CD8-positive, alpha-beta memory T cell (primary cell): ENCODE data around the gene ACR. TPM values are rescaled to one million over a fixed set of nuclear protein-coding genes. Genes with fewer than 3 reads are reported as not detected.
A peak's percentile ranks its signal among the peaks of the same experiment; 100 is the strongest.

Experiments
- CTCF ChIA-PET: fragments of 350-600 bp; sonication (Branson Sonifier 250); formaldehyde crosslinking; loops from one replicate; lab custom pipeline; 2021; ENCODE audit warnings: antibody characterized with exemption; lab: Charles Lee
- POLR2A ChIA-PET: fragments of 350-600 bp; sonication (Branson Sonifier 250); formaldehyde crosslinking; loops from one replicate; lab custom pipeline; 2021; ENCODE audit warnings: antibody characterized with exemption; lab: Charles Lee
- DNase-seq, 5 donors: peaks; one replicate each; pipeline versions ENCODE4 v3.0.0 to v3.0.0-alpha.2; 2020 to 2022; ENCODE audit warnings: mixed read lengths in 1 of 5
- H3K27ac ChIP-seq: one replicate; pipeline ENCODE4 v1.7.0; 2013; ENCODE audit warnings: low read depth, mild to moderate bottlenecking, low read length, moderate library complexity
- H3K27me3 ChIP-seq: 2 replicates; pipeline ENCODE4 v1.7.0; 2013; ENCODE audit warnings: low read length, mild to moderate bottlenecking; ENCODE audit not compliant: insufficient read depth, poor library complexity, severe bottlenecking
- H3K36me3 ChIP-seq: 2 replicates; pipeline ENCODE4 v1.7.0; 2013; ENCODE audit warnings: mild to moderate bottlenecking, low read length, moderate library complexity; ENCODE audit not compliant: insufficient read depth
- H3K4me1 ChIP-seq: 2 replicates; pipeline ENCODE4 v1.7.0; 2013; ENCODE audit warnings: mild to moderate bottlenecking, low read length, moderate library complexity; ENCODE audit not compliant: insufficient read depth
- H3K4me3 ChIP-seq: 2 replicates; pipeline ENCODE4 v1.7.0; 2013; ENCODE audit warnings: mild to moderate bottlenecking, low read length
- H3K9me3 ChIP-seq: 2 replicates; pipeline ENCODE4 v1.7.0; 2013; ENCODE audit warnings: mild to moderate bottlenecking, low read length
- H3K27ac Mint-ChIP-seq, 8 donors: one replicate each; pipeline ENCODE4 v1.8.0; 2020 to 2021; ENCODE audit warnings: mixed read lengths in 8 of 8, mild to moderate bottlenecking in 6 of 8, inconsistent platforms in 3 of 8, moderate library complexity in 3 of 8
- H3K27me3 Mint-ChIP-seq, 2 donors: one replicate each; pipeline ENCODE4 v1.8.0; 2020 to 2021; ENCODE audit warnings: mixed read lengths in 2 of 2, mild to moderate bottlenecking in 1 of 2, moderate library complexity in 1 of 2
- H3K36me3 Mint-ChIP-seq, 3 donors: one replicate each; pipeline ENCODE4 v1.8.0; 2020 to 2021; ENCODE audit warnings: mixed read lengths in 3 of 3, inconsistent platforms in 1 of 3, mild to moderate bottlenecking in 1 of 3
- H3K4me1 Mint-ChIP-seq, 3 donors: one replicate each; pipeline ENCODE4 v1.8.0; 2020 to 2021; ENCODE audit warnings: mixed read lengths in 3 of 3, inconsistent platforms in 1 of 3, mild to moderate bottlenecking in 1 of 3
- H3K4me3 Mint-ChIP-seq, 7 donors: one replicate each; pipeline ENCODE4 v1.8.0; 2020 to 2021; ENCODE audit warnings: mixed read lengths in 7 of 7, mild to moderate bottlenecking in 6 of 7, moderate library complexity in 4 of 7, inconsistent platforms in 2 of 7
- H3K9me3 Mint-ChIP-seq, 5 donors: one replicate each; pipeline ENCODE4 v1.8.0; 2020 to 2022; ENCODE audit warnings: mixed read lengths in 5 of 5, mild to moderate bottlenecking in 3 of 5, moderate library complexity in 2 of 5, inconsistent platforms in 1 of 5
- polyA plus RNA-seq: library from polyadenylated mRNA; unstranded; fragments of 300-500 nt; fragmentation: Illumina TruSeq; gene quantifications from one replicate; pipeline ENCODE4 v1.2.3, GENCODE V29; 2021
- total RNA-seq, 2 experiments: library from RNA; stranded (reverse); gene quantifications; one replicate each; pipeline ENCODE4 v1.2.3, GENCODE V29; 2021

ACR gene
- total and polyA plus RNA-seq, 3 experiments from 2014 or later, result not detected

GRCh38 chr22:50705851-50706351 lies 32.1 kb upstream of the ACR start:
- no peaks in the 10 kb centered on the region for H3K36me3 Mint-ChIP-seq

DNA sequence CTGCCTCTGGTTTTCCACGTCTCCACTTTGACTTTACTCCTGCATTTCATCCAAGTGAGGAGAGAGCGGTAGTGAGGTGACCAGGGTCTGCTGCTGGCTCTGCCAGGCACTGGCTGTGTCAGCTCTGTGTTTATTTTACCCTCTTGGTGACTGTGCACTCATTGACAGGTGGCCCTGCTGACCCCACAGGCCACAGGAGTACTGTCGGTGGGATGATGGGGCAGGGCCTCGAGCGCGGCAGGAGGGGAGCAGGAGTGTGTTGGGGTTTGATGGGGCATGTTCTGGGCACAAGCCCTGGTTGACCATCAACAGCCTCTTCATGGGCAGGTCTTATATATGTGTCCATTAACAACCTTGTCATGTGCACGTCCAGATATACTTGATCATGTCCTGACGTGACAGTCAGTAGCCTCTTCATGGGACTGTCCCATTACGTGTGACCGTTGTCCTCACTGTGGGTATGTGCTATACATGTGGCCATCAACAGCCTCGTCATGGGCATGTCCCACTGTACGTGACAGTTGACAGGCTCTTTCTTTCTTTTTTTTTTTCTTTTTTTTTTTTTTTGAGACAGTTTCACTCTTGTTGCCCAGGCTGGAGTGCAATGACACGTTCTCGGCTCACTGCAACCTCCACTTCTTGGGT lies 31.4 kb upstream of the ACR start:
- Histone ChIP-seq H3K27me3 (no peaks in the 10 kb centered on the region), H3K4me3 (no peak overlapping the region), H3K36me3 (no peaks in the 10 kb centered on the region), H3K4me1 (peaks cover 7% of the 10 kb centered on the region), H3K9me3 (no peaks in the 10 kb centered on the region), H3K27ac (no peak overlapping the region)
- H3K27me3 Mint-ChIP-seq, result peaks cover 4 to 7% of the 10 kb centered on the region in 2 donors
- ChIA-PET CTCF (no interaction called here), POLR2A (no interaction called here)
- peaks cover 10 to 16% (median 14%) of the 10 kb centered on the region in 3 donors for H3K4me1 Mint-ChIP-seq
- no peaks in the 10 kb centered on the region for H3K9me3 Mint-ChIP-seq
- peak in 1 of 5 donors; percentile 21 for DNase-seq
- no peaks in the 10 kb centered on the region for H3K36me3 Mint-ChIP-seq
- peak overlapping the region in 1 of 8 donors; percentile 88 for H3K27ac Mint-ChIP-seq
- H3K4me3 Mint-ChIP-seq, result no peak overlapping the region

More at GRCh38 chr22:50705851-50706351, 32.1 kb upstream of the ACR start:
- Mint-ChIP-seq H3K4me3 (no peak overlapping the region), H3K9me3 (no peaks in the 10 kb centered on the region), H3K4me1 (peaks cover 10 to 16% (median 14%) of the 10 kb centered on the region in 3 donors), H3K27ac (peak overlapping the region in 1 of 8 donors; percentile 88), H3K27me3 (peaks cover 1 to 7% of the 10 kb centered on the region in 2 donors)
- Histone ChIP-seq H3K36me3 (no peaks in the 10 kb centered on the region), H3K4me3 (no peak overlapping the region), H3K27ac (no peak overlapping the region), H3K27me3 (no peaks in the 10 kb centered on the region), H3K9me3 (no peaks in the 10 kb centered on the region), H3K4me1 (peaks cover 7% of the 10 kb centered on the region)
- POLR2A ChIA-PET, result no interaction called here
- DNase-seq, result peak in 1 of 5 donors; percentile 28
- CTCF ChIA-PET, result no interaction called here

- Mint-ChIP-seq H3K27me3 (peaks cover 4 to 7% of the 10 kb centered on the region in 2 donors), H3K27ac (no peak overlapping the region), H3K36me3 (no peaks in the 10 kb centered on the region), H3K4me3 (no peak overlapping the region), H3K4me1 (peaks cover 0 to 2% (median 0%) of the 10 kb centered on the region in 3 donors), H3K9me3 (no peaks in the 10 kb centered on the region)
- ChIA-PET POLR2A (no interaction called here), CTCF (no interaction called here)
- Histone ChIP-seq H3K4me1 (no peaks in the 10 kb centered on the region), H3K27me3 (no peaks in the 10 kb centered on the region), H3K36me3 (no peaks in the 10 kb centered on the region), H3K9me3 (no peaks in the 10 kb centered on the region), H3K27ac (no peak overlapping the region), H3K4me3 (no peak overlapping the region)
- no peak for DNase-seq
Measured at GRCh38 chr22:50708474-50708873, 29.5 kb upstream of the ACR start.

DNA sequence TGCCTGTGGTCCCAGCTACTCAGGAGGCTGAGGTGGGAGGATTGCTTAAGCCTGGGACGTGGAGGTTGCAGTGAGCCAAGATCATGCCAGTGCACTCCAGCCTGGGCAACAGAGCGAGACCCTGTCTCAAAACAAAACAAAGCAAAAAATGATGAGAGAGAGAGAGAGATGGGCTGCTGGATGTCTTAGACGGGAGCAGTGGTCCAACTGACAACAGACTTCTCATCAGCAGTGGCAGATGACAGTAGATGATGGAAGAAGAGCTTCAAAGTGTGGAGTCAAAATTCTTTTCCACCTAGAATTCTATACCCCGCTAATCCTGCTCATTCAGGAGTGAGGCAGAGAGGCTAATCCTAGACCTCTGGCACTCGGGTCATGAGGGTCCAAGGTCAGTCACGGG lies 29.0 kb upstream of the ACR start:
- no peaks in the 10 kb centered on the region for H3K9me3 Mint-ChIP-seq
- POLR2A ChIA-PET, result no interaction called here
- no peak overlapping the region for H3K27ac Mint-ChIP-seq

DNA sequence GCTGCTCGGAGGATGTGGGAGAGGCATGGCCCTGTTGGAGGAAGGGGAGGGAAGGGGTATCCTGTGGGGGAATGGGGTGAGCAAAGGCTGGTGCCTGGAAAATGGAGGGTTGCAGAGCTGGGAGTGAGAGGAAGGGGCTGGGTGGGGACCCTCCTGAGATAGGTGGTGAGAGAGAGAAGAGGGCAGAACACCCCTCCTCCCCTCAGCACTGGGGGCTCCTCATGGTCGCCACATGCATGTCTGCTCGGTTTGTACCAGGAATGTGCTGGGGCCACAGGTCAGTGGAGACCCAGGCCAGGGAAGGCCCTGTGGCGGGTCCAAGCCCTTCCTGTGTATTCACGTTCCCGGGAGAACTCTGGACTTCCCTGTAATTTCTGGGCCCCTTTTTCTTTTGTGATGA lies 27.8 kb upstream of the ACR start:
- Mint-ChIP-seq H3K4me1 (peaks cover 0 to 2% (median 0%) of the 10 kb centered on the region in 3 donors), H3K27ac (no peak overlapping the region), H3K27me3 (peaks cover 4 to 7% of the 10 kb centered on the region in 2 donors), H3K9me3 (no peaks in the 10 kb centered on the region), H3K4me3 (no peak overlapping the region), H3K36me3 (no peaks in the 10 kb centered on the region)
- no peaks in the 10 kb centered on the region for H3K27me3 ChIP-seq
- ChIA-PET POLR2A (no interaction called here), CTCF (no interaction called here)
- H3K36me3 ChIP-seq, result no peaks in the 10 kb centered on the region
- no peak overlapping the region for H3K4me3 ChIP-seq
- H3K9me3 ChIP-seq, result no peaks in the 10 kb centered on the region
- peak in 1 of 5 donors; percentile 13 for DNase-seq
- no peaks in the 10 kb centered on the region for H3K4me1 ChIP-seq
- no peak overlapping the region for H3K27ac ChIP-seq

More for the DNA sequence above, 29.0 kb upstream of the ACR start:
- no peak overlapping the region for H3K4me3 ChIP-seq
- no peaks in the 10 kb centered on the region for H3K36me3 Mint-ChIP-seq
- peaks cover 4 to 7% of the 10 kb centered on the region in 2 donors for H3K27me3 Mint-ChIP-seq
- CTCF ChIA-PET, result no interaction called here
- no peaks in the 10 kb centered on the region for H3K27me3 ChIP-seq
- H3K4me1 ChIP-seq, result no peaks in the 10 kb centered on the region
- H3K27ac ChIP-seq, result no peak overlapping the region
- H3K9me3 ChIP-seq, result no peaks in the 10 kb centered on the region
- H3K4me1 Mint-ChIP-seq, result peaks cover 0 to 2% (median 0%) of the 10 kb centered on the region in 3 donors
- H3K4me3 Mint-ChIP-seq, result no peak overlapping the region
- H3K36me3 ChIP-seq, result no peaks in the 10 kb centered on the region
- peak in 1 of 5 donors; percentile 6 for DNase-seq

GRCh38 chr22:50710886-50711285 lies 27.1 kb upstream of the ACR start:
- H3K4me1 Mint-ChIP-seq, result peaks cover 0 to 2% (median 0%) of the 10 kb centered on the region in 3 donors

DNA sequence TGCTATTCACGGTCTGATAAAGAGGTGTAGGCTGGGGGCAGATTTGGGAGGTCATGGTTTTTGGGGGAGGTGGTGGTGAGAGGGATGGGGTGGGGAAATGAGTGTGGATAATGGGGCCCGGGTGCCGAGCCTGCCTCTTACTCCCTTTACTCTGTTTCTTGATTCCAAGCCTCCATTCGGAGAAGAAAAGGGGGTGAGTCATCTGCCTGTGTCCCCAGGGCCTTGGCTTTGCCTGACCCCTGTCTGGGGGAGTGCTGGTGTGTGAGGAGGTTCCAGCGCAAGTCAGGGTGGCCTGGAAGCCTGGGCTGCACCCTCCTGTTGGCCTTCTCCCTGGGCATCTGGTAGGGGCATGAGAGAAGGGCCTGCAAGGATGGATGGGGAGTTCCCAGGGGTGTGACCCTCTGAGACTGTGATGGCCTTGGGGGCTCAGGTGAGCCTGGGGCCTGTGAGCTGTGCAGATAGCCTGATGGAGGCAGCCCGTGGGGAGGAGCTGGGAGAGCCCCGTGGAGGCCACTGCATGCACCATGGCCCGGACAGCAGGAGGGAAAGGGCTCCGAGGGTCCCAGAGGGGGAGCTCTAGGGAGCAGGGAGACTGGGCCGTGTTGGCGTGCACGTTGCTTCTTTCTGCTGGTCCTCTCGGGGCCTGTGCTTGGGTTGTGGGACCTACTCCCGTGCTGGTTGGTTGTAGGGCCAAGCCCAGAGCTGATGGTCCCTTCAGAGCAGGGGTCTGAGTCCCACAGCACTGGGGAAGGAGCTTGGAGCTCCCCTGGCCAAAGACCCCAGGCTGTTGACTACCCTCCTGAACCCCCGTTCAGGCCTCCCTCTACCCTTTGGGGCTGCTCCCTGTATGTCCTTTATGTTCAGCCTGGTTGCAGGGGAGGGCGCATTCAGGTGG lies 26.3 kb upstream of the ACR start:
- Histone ChIP-seq H3K4me3 (no peak overlapping the region), H3K36me3 (no peaks in the 10 kb centered on the region), H3K27me3 (no peaks in the 10 kb centered on the region), H3K9me3 (no peaks in the 10 kb centered on the region), H3K4me1 (no peaks in the 10 kb centered on the region), H3K27ac (no peak overlapping the region)
- DNase-seq, result no peak
- H3K9me3 Mint-ChIP-seq, result no peaks in the 10 kb centered on the region
- H3K27me3 Mint-ChIP-seq, result peaks cover 5 to 13% of the 10 kb centered on the region in 2 donors
- ChIA-PET POLR2A (no interaction called here), CTCF (no interaction called here)
- no peaks in the 10 kb centered on the region for H3K36me3 Mint-ChIP-seq
- H3K27ac Mint-ChIP-seq, result no peak overlapping the region
- no peak overlapping the region for H3K4me3 Mint-ChIP-seq
- peaks cover 0 to 2% (median 0%) of the 10 kb centered on the region in 3 donors for H3K4me1 Mint-ChIP-seq

More at GRCh38 chr22:50710886-50711285, 27.1 kb upstream of the ACR start:
- H3K9me3 ChIP-seq, result no peaks in the 10 kb centered on the region
- no peak overlapping the region for H3K4me3 Mint-ChIP-seq
- no peak overlapping the region for H3K4me3 ChIP-seq
- no peaks in the 10 kb centered on the region for H3K9me3 Mint-ChIP-seq
- no peaks in the 10 kb centered on the region for H3K27me3 ChIP-seq
- no peaks in the 10 kb centered on the region for H3K36me3 ChIP-seq
- no peak overlapping the region for H3K27ac ChIP-seq
- H3K4me1 ChIP-seq, result no peaks in the 10 kb centered on the region
- ChIA-PET CTCF (no interaction called here), POLR2A (no interaction called here)
- peak in 1 of 5 donors; percentile 6 for DNase-seq
- no peak overlapping the region for H3K27ac Mint-ChIP-seq
- H3K36me3 Mint-ChIP-seq, result no peaks in the 10 kb centered on the region
- peaks cover 4 to 7% of the 10 kb centered on the region in 2 donors for H3K27me3 Mint-ChIP-seq
